BE2C (cell line): ENCODE measurements around the gene TMEM108.

ENCODE experiments used
- DNase-seq: peaks from one replicate; pipeline ENCODE4 v3.0.0-alpha.2; 2020
- H3K27me3 ChIP-seq: fragments of 250-450 bp; sonication (Bioruptor Pico); 2 replicates; pipeline ENCODE4 v1.5.1; 2020; ENCODE audit warnings: mild to moderate bottlenecking
- H3K36me3 ChIP-seq: fragments of 250-450 bp; sonication (Bioruptor Pico); 2 replicates; pipeline ENCODE4 v1.5.1; 2020; ENCODE audit warnings: mild to moderate bottlenecking
- H3K4me1 ChIP-seq: fragments of 250-450 bp; sonication (Bioruptor Pico); 2 replicates; pipeline ENCODE4 v1.5.1; 2020
- H3K4me3 ChIP-seq: 2 replicates; pipeline ENCODE4 v1.5.1; 2011; ENCODE audit warnings: low read depth, low read length
- H3K9me3 ChIP-seq: fragments of 250-450 bp; sonication (Bioruptor Pico); 2 replicates; pipeline ENCODE4 v1.5.1; 2020
- TF ChIP-seq, protein P1 (sequence below): IDR thresholded peaks from 2 replicates; pipeline ENCODE4 v1.5.1; 2012; ENCODE audit warnings: mild to moderate bottlenecking, low read depth, low read length

Gene TMEM108

DNA sequence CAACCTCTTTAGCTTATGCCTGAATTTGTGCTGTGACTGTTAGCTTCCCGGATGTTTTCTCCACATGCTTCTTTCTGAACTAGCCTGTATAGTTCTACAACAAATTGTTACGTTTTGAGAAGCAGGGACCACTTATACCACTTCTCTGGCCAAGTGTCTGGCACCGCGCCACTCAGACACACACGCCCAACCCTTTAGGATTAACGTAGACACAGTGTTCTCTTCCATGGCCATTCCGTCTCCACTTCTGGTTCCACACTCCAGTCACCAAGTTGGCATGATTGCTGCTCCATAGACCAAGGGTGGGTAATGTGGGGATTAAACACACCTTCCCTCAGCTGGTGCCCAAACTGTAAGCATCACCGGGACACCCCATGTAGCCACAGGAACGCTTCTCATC is 755 bp upstream of the TMEM108 start:
- TF ChIP-seq, protein P1, sequence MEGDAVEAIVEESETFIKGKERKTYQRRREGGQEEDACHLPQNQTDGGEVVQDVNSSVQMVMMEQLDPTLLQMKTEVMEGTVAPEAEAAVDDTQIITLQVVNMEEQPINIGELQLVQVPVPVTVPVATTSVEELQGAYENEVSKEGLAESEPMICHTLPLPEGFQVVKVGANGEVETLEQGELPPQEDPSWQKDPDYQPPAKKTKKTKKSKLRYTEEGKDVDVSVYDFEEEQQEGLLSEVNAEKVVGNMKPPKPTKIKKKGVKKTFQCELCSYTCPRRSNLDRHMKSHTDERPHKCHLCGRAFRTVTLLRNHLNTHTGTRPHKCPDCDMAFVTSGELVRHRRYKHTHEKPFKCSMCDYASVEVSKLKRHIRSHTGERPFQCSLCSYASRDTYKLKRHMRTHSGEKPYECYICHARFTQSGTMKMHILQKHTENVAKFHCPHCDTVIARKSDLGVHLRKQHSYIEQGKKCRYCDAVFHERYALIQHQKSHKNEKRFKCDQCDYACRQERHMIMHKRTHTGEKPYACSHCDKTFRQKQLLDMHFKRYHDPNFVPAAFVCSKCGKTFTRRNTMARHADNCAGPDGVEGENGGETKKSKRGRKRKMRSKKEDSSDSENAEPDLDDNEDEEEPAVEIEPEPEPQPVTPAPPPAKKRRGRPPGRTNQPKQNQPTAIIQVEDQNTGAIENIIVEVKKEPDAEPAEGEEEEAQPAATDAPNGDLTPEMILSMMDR, result no peak
- Histone ChIP-seq H3K27me3 (no peaks in the 10 kb centered on the region), H3K4me3 (peak overlapping the region; percentile 96), H3K36me3 (peaks cover 6% of the 10 kb centered on the region; the same call in 1 of the 2 replicates), H3K4me1 (peaks cover 8% of the 10 kb centered on the region), H3K9me3 (no peaks in the 10 kb centered on the region)
- DNase-seq, result no peak

DNA sequence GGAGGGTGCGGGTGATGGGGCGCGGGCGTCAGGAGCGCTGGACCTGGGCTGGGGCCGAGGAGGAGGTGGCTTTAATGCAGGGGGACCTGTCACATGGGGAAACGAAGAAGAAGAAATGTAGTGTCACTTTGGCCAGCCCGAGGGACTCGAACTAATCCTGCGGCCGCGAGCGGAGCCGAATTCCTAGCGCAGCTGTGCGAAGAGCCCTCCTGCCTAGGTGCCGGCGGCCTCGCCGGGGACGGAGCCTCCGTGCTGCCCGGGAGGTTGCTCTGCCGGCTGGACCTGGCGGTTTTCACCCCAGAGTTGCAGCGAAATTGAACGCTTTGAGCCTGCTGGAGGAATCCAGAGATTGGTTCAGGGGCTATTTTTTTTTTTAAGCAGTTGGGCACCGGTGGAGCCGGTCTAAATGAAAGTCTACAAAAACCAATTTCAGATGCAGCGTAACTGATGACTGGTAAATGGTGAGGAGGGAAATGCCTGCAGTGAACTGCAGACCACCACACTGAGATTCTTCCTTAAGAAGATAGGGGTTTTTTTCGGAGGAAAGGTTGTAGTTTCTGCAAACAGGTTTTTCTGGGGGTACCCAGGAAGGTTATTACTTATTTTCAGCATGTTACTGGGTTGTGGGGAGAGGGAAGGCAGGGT is 662 bp downstream of the TMEM108 start:
- Histone ChIP-seq H3K4me1 (peaks cover 14% of the 10 kb centered on the region), H3K4me3 (peak overlapping the region; percentile 96), H3K27me3 (no peaks in the 10 kb centered on the region), H3K36me3 (peaks cover 15% of the 10 kb centered on the region), H3K9me3 (no peaks in the 10 kb centered on the region)
- peak; percentile 46 for DNase-seq
- TF ChIP-seq, protein P1, result 0 out of 2 replicates have a peak, but pooled peaks have one; percentile 2

DNA sequence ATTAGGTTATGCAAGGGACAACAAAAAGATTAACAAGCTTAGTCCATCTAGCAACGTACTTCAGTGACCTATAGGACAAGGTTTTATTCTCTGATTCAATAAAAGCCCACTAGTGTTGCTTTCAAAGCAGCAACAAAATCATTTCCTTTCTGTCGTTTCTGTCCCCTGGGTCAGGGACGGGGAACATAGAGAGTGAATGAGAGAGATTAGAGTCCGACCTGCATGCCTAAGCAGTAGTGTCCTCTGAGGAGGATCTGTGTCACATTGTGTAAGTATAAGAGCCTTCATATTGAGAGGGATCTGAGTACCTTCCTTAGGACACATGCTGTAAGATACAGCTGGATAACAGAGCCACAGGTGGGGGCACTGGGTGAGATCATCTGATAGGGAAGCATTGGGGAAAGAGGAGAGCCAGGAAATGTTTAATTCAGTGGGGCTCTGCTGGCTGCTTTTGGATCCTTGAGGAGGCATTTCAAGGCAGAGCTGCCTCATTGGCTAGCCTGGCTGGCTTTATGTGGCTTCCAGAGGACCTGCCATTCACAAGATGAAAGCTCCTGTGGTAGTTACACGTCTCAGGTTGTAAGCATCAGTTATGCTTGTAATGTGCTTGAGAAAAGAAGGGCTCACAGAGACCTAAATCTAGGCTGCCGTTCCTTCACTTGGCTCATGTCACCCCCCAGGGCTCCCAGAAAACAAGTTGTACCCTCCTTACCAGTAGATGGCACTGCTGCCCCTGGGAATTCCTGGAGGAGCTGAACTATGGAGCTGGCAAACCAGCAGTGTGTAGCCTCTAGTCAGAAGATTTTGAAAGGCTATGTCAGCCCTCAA is 2.7 kb downstream of the TMEM108 start:
- peaks cover 14% of the 10 kb centered on the region for H3K4me1 ChIP-seq

DNA sequence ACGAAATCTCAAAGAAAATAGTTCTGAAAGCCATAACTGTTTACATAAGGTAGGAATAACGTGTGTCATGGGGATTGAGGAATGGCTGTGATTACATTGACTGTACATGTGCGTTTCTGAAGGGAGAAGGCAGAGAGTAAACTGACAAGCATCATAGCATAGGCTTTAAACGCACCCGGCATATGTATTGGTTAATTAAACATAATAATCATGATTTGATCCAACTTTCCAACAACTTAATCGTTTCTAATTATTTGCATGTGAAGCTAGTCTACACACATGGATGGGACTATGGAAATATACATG is 3.3 kb downstream of the TMEM108 start:
- Histone ChIP-seq H3K9me3 (no peaks in the 10 kb centered on the region), H3K27me3 (no peaks in the 10 kb centered on the region), H3K4me3 (peak overlapping the region; percentile 96), H3K4me1 (peaks cover 16% of the 10 kb centered on the region), H3K36me3 (peaks cover 36% of the 10 kb centered on the region)
- TF ChIP-seq, protein P1, result no peak
- DNase-seq, result no peak

More for the DNA sequence above, 2.7 kb downstream of the TMEM108 start:
- Histone ChIP-seq H3K4me3 (peak overlapping the region; percentile 96), H3K36me3 (peaks cover 30% of the 10 kb centered on the region), H3K9me3 (no peaks in the 10 kb centered on the region), H3K27me3 (no peaks in the 10 kb centered on the region)
- TF ChIP-seq, protein P1, result peak; percentile 96
- peak; percentile 91 for DNase-seq

DNA sequence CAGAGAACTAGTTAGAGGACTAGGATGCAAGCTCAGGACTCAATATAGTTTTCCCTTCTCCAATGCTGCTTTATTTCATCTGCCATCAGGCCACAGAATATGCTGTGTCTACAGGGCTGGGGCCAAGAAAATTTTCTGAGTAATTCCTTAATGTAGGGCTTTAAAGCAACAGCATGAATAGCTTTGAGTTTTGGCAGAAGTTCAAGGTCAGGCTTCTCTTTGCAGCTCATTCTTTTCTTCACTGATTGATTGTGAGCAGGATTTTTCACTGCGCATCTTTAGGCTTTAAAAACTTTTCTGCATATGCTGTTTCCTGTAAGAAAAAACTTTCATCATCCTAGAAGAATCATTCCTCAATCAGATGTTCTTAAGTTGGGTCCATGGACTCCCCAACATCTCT is 4.6 kb downstream of the TMEM108 start:
- peaks cover 49% of the 10 kb centered on the region for H3K36me3 ChIP-seq
- no peaks in the 10 kb centered on the region for H3K27me3 ChIP-seq
- TF ChIP-seq, protein P1, result no peak
- peaks cover 23% of the 10 kb centered on the region for H3K4me1 ChIP-seq
- no peaks in the 10 kb centered on the region for H3K9me3 ChIP-seq
- peak overlapping the region; percentile 96 for H3K4me3 ChIP-seq
- DNase-seq, result no peak

DNA sequence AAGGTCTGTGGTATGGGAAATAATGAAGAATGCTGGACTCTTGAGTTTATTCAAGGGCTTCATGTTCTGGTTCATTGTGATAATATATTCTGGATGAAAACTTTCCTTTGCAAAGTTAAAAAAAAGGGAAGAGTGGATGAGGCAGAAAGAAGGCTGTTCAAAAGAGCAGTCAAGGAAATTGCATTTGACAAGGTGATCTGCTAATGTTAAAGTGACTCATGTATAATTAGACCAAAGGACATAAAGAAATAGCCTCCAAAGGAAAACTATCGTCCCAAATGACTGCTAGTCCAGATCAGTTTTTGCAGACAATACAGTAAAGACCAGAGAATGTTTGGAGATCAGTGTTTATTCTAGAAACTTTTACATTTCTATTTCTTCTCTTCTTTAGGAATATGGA is 9.8 kb downstream of the TMEM108 start:
- no peak for DNase-seq
- TF ChIP-seq, protein P1, result no peak
- Histone ChIP-seq H3K36me3 (peaks cover 46% of the 10 kb centered on the region), H3K4me3 (no peak overlapping the region), H3K4me1 (peaks cover 31% of the 10 kb centered on the region), H3K27me3 (no peaks in the 10 kb centered on the region), H3K9me3 (no peaks in the 10 kb centered on the region)
